ENCODE results near the gene HSFX3. TPM values are rescaled to one million over a fixed set of nuclear protein-coding genes. Genes with fewer than 3 reads are reported as not detected.
"Not testable (repeated sequence)": the region's sequence is repeated elsewhere in the genome, so short reads cannot be mapped to it uniquely, and the experiment has no call there.

Gene HSFX3
- total RNA-seq, 1 experiment from 2014 or later = 0.96 TPM

DNA sequence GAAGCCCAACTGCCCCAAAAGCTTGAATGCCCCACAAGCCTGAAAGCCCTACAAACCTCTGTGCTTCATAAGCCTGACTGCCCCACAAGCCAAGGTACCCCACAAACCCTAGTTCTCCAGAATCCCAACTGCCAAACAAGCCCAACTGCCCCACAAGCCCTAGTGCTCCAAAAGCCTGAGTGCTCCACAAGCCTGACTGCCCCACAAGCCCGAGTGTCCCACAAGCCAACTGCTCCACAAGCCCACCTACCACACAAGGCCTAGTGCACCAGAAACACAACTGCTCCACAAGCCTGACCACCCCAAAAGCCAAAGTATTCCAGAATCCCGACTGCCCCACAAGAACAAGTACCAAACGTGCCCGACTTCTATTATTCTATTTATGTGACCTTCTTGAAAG lies 13.6 kb upstream of the HSFX3 start:
- Histone ChIP-seq H3K9me3 (ENCODE audit: control insufficient read depth in 1 of 2, insufficient read depth in 1 of 2, low read depth in 1 of 2, low read length in 2 of 2) (no peaks in the 10 kb centered on the region), H3K4me2 (ENCODE audit: low read length) (no peak overlapping the region), H3K4me3 (replicated peaks in 1 of 2; ENCODE audit: low read depth in 1 of 2, low read length in 2 of 2) (no peak overlapping the region), H2AFZ (ENCODE audit: low read depth, low read length, poor library complexity, severe bottlenecking) (no peak overlapping the region), H3K9ac (ENCODE audit: low read length) (no peak overlapping the region), H3K36me3 (ENCODE audit: control insufficient read depth in 1 of 2, insufficient read depth in 2 of 2, low read length in 2 of 2) (no peaks in the 10 kb centered on the region), H3K27me3 (ENCODE audit: insufficient read depth, low read length) (no peaks in the 10 kb centered on the region), H3K27ac (ENCODE audit: low read depth, low read length) (no peak overlapping the region), H3K79me2 (ENCODE audit: insufficient read depth, low read length) (no peaks in the 10 kb centered on the region), H3K4me1 (ENCODE audit: control insufficient read depth in 1 of 2, insufficient read depth in 2 of 2, low read length in 2 of 2) (no peaks in the 10 kb centered on the region), H4K20me1 (ENCODE audit: insufficient read depth) (no peaks in the 10 kb centered on the region), H3K9me2 (ENCODE audit: insufficient read depth) (no peaks in the 10 kb centered on the region)
- DNase-seq (ENCODE audit: low read depth, low spot score) (no peak), ATAC-seq (no peak)
- ChIA-PET RAD21 (ENCODE audit: low non-redundant PET in 1 of 2, low total read pairs in 2 of 2, uncharacterized antibody in 2 of 2, unreplicated experiment in 2 of 2) (no interaction called here), CTCF (no interaction called here), POLR2A (no interaction called here)
- intact Hi-C loops (cut with micrococcal nuclease) = no loop called here
- BruUV-seq (replicated peaks) = no TSS peak
- TF ChIP-seq RAD21 (IDR thresholded peaks at IDR 0.05; ENCODE audit: low read depth) (no peak), EZH2 (IDR thresholded peaks at IDR 0.05) (no peak), ZFX (IDR thresholded peaks at IDR 0.05) (no peak)

GRCh38 chrX:149555251-149555650 lies 5.5 kb upstream of the HSFX3 start:
- RAD21 ChIA-PET (ENCODE audit: low non-redundant PET in 1 of 2, low total read pairs in 2 of 2, uncharacterized antibody in 2 of 2, unreplicated experiment in 2 of 2); ATAC-seq: not testable (repeated sequence)

DNA sequence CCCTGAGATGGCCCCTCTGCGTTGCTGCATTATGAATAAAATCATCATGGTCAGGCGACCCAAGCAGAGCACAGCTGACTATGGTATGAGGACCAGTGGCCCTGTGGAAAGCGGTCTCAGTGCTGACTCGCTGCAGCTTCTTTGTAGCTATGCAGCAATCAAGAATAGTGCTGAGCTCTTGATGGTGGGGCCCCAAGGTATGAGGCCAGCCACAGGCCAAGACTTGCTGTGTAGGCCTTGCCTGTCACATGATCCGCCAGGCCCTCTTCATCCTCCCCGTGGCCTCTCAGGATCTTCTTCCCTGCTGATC lies 2.2 kb upstream of the HSFX3 start:
- H3K4me1 ChIP-seq (ENCODE audit: control insufficient read depth in 1 of 2, insufficient read depth in 2 of 2, low read length in 2 of 2); H3K4me2 ChIP-seq (ENCODE audit: low read length); ATAC-seq; H2AFZ ChIP-seq (ENCODE audit: low read depth, low read length, poor library complexity, severe bottlenecking); BruUV-seq (replicated peaks); POLR2A ChIA-PET; H3K36me3 ChIP-seq (ENCODE audit: control insufficient read depth in 1 of 2, insufficient read depth in 2 of 2, low read length in 2 of 2); RAD21 ChIA-PET (ENCODE audit: low non-redundant PET in 1 of 2, low total read pairs in 2 of 2, uncharacterized antibody in 2 of 2, unreplicated experiment in 2 of 2); H3K4me3 ChIP-seq (replicated peaks in 1 of 2; ENCODE audit: low read depth in 1 of 2, low read length in 2 of 2); H3K79me2 ChIP-seq (ENCODE audit: insufficient read depth, low read length); H3K27ac ChIP-seq (ENCODE audit: low read depth, low read length); H3K9me3 ChIP-seq (ENCODE audit: control insufficient read depth in 1 of 2, insufficient read depth in 1 of 2, low read depth in 1 of 2, low read length in 2 of 2); DNase-seq (ENCODE audit: low read depth, low spot score); CTCF ChIA-PET; H3K27me3 ChIP-seq (ENCODE audit: insufficient read depth, low read length); H4K20me1 ChIP-seq (ENCODE audit: insufficient read depth); H3K9ac ChIP-seq (ENCODE audit: low read length); intact Hi-C loops (cut with micrococcal nuclease); H3K9me2 ChIP-seq (ENCODE audit: insufficient read depth): not testable (repeated sequence)

More at GRCh38 chrX:149555251-149555650, 5.5 kb upstream of the HSFX3 start:
- H3K9me2 ChIP-seq (ENCODE audit: insufficient read depth); H3K79me2 ChIP-seq (ENCODE audit: insufficient read depth, low read length); DNase-seq (ENCODE audit: low read depth, low spot score); H3K4me3 ChIP-seq (replicated peaks in 1 of 2; ENCODE audit: low read depth in 1 of 2, low read length in 2 of 2); H3K4me2 ChIP-seq (ENCODE audit: low read length); H3K27ac ChIP-seq (ENCODE audit: low read depth, low read length); POLR2A ChIA-PET; H3K9me3 ChIP-seq (ENCODE audit: control insufficient read depth in 1 of 2, insufficient read depth in 1 of 2, low read depth in 1 of 2, low read length in 2 of 2); H4K20me1 ChIP-seq (ENCODE audit: insufficient read depth); H3K9ac ChIP-seq (ENCODE audit: low read length); H3K27me3 ChIP-seq (ENCODE audit: insufficient read depth, low read length); intact Hi-C loops (cut with micrococcal nuclease); H2AFZ ChIP-seq (ENCODE audit: low read depth, low read length, poor library complexity, severe bottlenecking); H3K4me1 ChIP-seq (ENCODE audit: control insufficient read depth in 1 of 2, insufficient read depth in 2 of 2, low read length in 2 of 2); H3K36me3 ChIP-seq (ENCODE audit: control insufficient read depth in 1 of 2, insufficient read depth in 2 of 2, low read length in 2 of 2); CTCF ChIA-PET; BruUV-seq (replicated peaks): not testable (repeated sequence)

DNA sequence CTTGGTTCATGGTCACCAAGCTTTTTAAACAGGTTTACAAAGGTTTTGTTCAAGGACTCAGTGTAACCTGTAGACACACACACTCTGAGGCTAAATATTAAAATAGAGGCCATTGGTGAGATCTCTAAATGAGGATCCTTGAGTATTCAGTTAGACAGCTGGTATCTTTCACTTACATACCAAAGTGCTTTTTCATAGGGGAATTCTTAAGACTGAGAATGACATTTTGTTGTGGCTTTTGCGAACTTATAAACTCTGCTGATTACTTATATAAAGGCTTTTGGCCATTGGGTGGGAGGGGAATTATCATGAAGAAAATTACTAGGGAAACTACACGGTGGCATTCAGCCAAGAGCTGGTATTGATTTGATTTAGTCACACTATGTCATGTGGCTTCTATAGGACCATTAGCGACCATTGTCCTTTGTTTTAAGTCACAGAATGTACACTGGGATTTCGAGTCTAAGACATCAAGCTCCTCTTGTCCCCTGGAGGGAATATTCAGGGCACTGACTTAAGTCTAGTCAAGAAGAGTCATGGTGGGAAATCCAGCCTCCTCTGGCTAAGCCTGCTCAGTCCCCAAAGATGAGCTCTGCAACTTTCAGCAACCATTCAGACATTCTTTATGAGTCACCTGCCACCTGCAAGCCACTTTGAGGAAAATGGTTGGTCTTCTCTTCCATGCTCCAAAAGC lies 1.7 kb upstream of the HSFX3 start:
- H3K4me1 ChIP-seq (ENCODE audit: control insufficient read depth in 1 of 2, insufficient read depth in 2 of 2, low read length in 2 of 2); H3K4me3 ChIP-seq (replicated peaks in 1 of 2; ENCODE audit: low read depth in 1 of 2, low read length in 2 of 2); H4K20me1 ChIP-seq (ENCODE audit: insufficient read depth); H3K9ac ChIP-seq (ENCODE audit: low read length); DNase-seq (ENCODE audit: low read depth, low spot score); intact Hi-C loops (cut with micrococcal nuclease); H2AFZ ChIP-seq (ENCODE audit: low read depth, low read length, poor library complexity, severe bottlenecking); BruUV-seq (replicated peaks); H3K27ac ChIP-seq (ENCODE audit: low read depth, low read length); H3K9me3 ChIP-seq (ENCODE audit: control insufficient read depth in 1 of 2, insufficient read depth in 1 of 2, low read depth in 1 of 2, low read length in 2 of 2); H3K9me2 ChIP-seq (ENCODE audit: insufficient read depth); CTCF ChIA-PET; H3K4me2 ChIP-seq (ENCODE audit: low read length); H3K36me3 ChIP-seq (ENCODE audit: control insufficient read depth in 1 of 2, insufficient read depth in 2 of 2, low read length in 2 of 2); ATAC-seq; H3K79me2 ChIP-seq (ENCODE audit: insufficient read depth, low read length); RAD21 ChIA-PET (ENCODE audit: low non-redundant PET in 1 of 2, low total read pairs in 2 of 2, uncharacterized antibody in 2 of 2, unreplicated experiment in 2 of 2); POLR2A ChIA-PET; H3K27me3 ChIP-seq (ENCODE audit: insufficient read depth, low read length): not testable (repeated sequence)

Data from HCT116 (cell line).